ENCODE measurements around the gene THAP3.
"Not testable (repeated sequence)": the region's sequence is repeated elsewhere in the genome, so short reads cannot be mapped to it uniquely, and the experiment has no call there.

Gene THAP3

GRCh38 chr1:6591222-6591621 is 33.4 kb upstream of the THAP3 start:
- DNase-seq: no peak

GRCh38 chr1:6591644-6592043 is 33.0 kb upstream of the THAP3 start:
- DNase-seq: no peak

- DNase-seq: no peak
Observed at GRCh38 chr1:6592441-6592840, 32.2 kb upstream of the THAP3 start.

GRCh38 chr1:6592865-6593593 is 31.6 kb upstream of the THAP3 start:
- no peak for DNase-seq

- no peak for DNase-seq
Observed at GRCh38 chr1:6593810-6594209, 30.9 kb upstream of the THAP3 start.

- DNase-seq: no peak
Observed at GRCh38 chr1:6594977-6595740, 29.5 kb upstream of the THAP3 start.

- no peak for DNase-seq
Observed at GRCh38 chr1:6596351-6596750, 28.3 kb upstream of the THAP3 start.

GRCh38 chr1:6596886-6597776 is 27.5 kb upstream of the THAP3 start:
- no peak for DNase-seq

GRCh38 chr1:6597777-6598131 is 26.9 kb upstream of the THAP3 start:
- DNase-seq: no peak

GRCh38 chr1:6599141-6599975 is 25.3 kb upstream of the THAP3 start:
- DNase-seq: no peak

- not testable (repeated sequence) for DNase-seq
Observed at GRCh38 chr1:6599991-6600390, 24.7 kb upstream of the THAP3 start.

GRCh38 chr1:6600410-6601048 is 24.1 kb upstream of the THAP3 start:
- DNase-seq: no peak

- no peak for DNase-seq
Observed at GRCh38 chr1:6601049-6601922, 23.4 kb upstream of the THAP3 start.

- DNase-seq: no peak
Observed at GRCh38 chr1:6601923-6602668, 22.6 kb upstream of the THAP3 start.

- DNase-seq: no peak
Observed at GRCh38 chr1:6602669-6603237, 21.9 kb upstream of the THAP3 start, which contains the start of gene KLHL21. Gene KLHL21, minus strand, starts transcription at chr1:6602869. Its CDS starts 52 bp downstream, at chr1:6602817.

GRCh38 chr1:6603238-6603914 is 21.3 kb upstream of the THAP3 start:
- DNase-seq: no peak

GRCh38 chr1:6603915-6604558 is 20.6 kb upstream of the THAP3 start:
- no peak for DNase-seq

- no peak for DNase-seq
Observed at GRCh38 chr1:6612641-6613360, 11.9 kb upstream of the THAP3 start.
